GM18907 (cell line): ENCODE measurements around the gene ZNF827.

Source experiments
- ATAC-seq: cut with Tn5 transposase; IDR thresholded peaks from one replicate; pipeline ENCODE4 v1.9.1; 2021; ENCODE audit warnings: mild to moderate bottlenecking, moderate library complexity; ENCODE audit not compliant: unreplicated experiment

Gene ZNF827

GRCh38 chr4:145808848-145809512 lies 129.6 kb downstream of the ZNF827 start:
- ATAC-seq: no peak

DNA sequence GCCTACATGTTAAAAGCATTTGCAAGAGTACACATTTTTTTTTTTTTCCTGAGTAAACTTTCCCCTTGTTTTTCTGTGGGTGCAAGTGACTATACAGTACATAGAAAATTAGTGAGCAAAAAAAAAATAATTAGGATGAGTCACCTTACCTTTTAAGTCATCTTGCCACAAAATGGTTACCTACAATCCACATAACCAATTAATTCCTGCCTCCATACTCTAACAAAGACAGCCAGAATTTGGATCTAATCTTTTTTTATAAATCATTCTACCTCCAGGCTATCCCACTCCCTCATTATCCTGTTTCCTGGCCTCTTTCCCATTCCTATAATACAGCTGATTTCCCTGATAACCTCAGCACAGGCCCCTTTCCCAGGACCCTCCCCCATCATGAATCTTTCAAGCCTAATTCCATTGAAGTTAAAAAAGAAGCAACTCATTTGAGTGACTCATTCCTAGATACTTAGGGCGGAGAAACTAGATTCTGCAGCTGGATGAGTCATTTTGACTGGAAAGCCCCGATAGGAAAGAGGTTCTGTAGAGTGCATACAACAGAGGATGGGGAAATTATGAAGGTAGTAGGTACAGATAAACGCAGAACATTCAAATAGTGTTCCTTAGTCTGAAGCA lies 130.5 kb downstream of the ZNF827 start:
- ATAC-seq: peak; percentile 82

- no peak for ATAC-seq
Observed at GRCh38 chr4:145805490-145805889, 133.1 kb downstream of the ZNF827 start.

DNA sequence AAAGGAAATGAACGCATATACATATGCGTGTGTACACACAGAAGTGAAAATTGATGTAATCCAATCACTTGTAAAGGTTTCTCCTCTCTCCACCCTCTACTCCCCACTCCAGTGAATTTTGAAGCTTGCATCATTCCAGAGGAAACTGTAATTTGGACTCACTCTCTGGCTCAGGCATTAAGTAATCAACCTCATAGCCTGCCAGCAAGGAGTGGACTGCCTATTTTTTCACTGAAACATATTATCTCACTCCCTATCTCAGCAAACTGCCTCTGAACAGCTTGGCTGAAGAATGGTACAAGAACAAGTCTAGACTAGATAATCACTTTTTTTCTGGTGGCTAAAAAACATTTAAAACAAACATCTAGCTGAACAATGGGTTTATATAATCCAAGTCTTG lies 134.5 kb downstream of the ZNF827 start:
- ATAC-seq: no peak

DNA sequence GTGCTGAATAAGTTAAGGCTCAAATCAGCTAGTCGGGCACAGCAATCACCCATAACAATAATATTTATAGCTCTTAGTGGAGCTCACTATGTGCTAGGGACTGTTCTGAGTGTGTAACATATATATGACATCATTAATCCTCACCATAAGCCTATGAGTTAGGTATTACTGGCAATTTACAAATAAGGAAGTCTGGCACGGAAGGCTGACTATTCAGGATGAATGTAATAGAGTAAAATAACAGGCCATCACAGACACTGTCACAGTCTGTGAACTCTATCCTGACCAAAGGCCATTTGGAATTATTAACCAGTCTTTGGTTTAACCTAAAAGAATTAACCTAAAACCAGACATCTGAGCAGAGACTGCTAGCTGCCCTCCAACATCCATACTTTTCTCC lies 139.4 kb downstream of the ZNF827 start:
- no peak for ATAC-seq

DNA sequence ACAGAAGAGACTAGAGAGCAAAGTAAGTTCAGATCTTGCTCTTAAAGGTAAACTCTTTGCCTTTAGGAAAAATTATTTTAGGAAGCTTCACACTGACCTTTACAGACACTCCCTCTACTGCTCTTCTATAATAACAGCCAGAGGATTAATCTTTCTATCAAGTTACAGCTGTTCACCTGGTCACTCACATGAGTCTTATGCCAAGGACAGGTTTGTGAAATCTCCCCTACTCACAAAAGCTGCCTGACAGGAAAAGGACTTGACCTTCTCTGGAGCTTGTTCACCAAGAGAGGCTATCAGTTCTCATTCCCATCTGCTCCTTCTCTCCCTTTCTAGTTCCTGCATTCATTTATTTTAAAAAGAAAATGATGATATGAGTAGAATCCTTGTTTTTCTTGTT lies 141.3 kb downstream of the ZNF827 start:
- ATAC-seq: no peak

DNA sequence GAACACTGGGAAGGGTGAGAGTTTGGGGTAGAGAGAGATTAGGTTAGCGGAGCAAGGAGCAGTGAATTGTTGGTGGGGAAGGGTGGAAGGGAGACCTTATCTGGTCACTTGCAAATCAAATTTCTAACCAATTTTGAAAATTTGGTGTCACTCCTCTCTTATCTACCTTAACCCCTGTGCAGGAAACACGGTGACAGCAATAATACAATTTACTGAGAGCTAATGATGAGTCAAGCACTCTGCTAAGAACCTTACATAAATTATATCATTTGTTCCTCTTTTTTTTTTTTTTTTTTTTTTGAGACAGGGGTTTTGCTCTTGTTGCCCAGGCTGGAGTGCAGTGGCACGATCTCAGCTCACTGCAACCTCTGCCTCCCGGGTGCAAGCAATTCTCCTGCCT lies 142.3 kb downstream of the ZNF827 start:
- no peak for ATAC-seq

- no peak for ATAC-seq
Observed at GRCh38 chr4:145795521-145795920, 143.1 kb downstream of the ZNF827 start.

DNA sequence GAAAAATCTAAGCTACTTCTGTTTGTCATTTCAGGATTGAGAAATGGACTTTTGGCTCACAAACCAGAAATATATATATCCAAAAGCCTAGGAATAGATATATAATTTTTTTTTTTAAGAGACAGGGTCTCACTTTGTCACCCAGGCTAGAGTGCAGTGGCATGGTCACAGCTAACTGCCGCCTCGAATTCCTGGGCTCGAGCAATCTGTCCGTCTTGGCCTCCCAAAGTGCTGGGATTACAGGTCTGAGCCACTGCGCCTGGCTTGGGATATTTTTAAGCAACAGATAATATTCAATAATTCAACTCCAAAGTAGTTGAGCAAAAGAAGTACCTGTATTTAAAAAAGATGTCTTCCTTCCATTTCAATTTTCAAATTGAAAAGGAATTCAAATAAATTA lies 146.2 kb downstream of the ZNF827 start:
- no peak for ATAC-seq

DNA sequence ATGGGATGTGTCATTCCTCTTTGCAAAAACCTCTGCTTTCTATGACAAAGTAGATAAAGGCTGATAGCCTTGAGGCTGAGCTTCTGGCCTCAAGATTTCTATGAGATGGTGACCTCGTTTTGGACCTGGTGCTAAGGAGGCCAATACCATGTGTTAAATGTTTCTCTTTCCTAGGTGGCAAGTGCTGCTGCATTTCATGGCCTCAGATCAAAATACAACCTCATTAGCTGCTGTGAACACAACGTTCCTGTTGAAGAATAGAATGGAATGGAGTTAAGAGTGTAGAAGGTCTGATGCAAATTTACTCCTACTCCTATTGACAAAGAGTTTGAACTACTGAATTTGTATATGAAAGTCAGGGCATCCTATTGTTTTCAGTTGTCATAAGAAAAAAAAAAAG lies 146.6 kb downstream of the ZNF827 start:
- no peak for ATAC-seq

GRCh38 chr4:145788755-145789154 lies 149.9 kb downstream of the ZNF827 start:
- no peak for ATAC-seq

DNA sequence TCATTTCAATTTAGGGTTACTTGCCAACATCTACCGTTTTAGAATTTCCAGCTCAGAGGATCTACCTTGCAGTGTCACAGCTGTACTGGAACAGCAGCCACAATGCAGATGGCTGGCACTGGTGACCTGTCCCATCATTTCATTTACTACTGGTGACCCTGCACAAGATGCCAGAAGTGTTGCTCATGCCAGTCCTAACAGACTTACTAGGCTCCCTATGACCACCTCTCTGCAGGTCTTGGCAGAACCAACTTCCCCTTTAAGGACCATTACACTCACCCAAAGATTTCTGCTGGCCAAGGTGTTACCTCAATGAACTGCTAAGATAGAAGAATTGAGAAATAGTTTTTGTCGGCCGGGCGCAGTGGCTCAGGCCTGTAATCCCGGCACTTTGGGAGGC lies 151.8 kb downstream of the ZNF827 start:
- no peak for ATAC-seq

GRCh38 chr4:145786261-145786660 lies 152.4 kb downstream of the ZNF827 start:
- no peak for ATAC-seq

- ATAC-seq: no peak
Observed at GRCh38 chr4:145785391-145786008, 153.1 kb downstream of the ZNF827 start.

- ATAC-seq: no peak
Observed at GRCh38 chr4:145784036-145784435, 154.6 kb downstream of the ZNF827 start.

GRCh38 chr4:145782756-145783155 lies 155.9 kb downstream of the ZNF827 start:
- ATAC-seq: no peak

DNA sequence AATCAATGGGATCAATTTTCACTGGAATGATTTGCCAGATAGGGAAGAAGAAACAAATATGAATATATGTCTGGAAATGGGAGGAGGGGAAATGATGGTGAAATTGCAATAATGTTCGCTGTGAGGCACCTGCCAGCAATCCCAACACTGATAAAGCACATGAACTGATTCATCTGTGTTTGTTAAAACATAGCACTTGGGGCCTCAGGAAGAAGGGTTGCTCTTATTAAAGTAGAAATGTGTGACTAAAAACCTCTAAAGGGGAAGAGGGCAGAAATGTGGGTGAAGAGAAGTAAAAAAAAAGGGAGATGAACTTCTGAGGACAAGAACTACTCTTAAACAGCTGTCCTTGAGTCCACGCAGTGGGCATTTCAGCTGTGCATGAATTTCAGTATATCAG lies 157.3 kb downstream of the ZNF827 start:
- ATAC-seq: no peak

GRCh38 chr4:145779319-145779801 lies 159.3 kb downstream of the ZNF827 start:
- ATAC-seq: no peak

- no peak for ATAC-seq
Observed at GRCh38 chr4:145776208-145776607, 162.4 kb downstream of the ZNF827 start.

DNA sequence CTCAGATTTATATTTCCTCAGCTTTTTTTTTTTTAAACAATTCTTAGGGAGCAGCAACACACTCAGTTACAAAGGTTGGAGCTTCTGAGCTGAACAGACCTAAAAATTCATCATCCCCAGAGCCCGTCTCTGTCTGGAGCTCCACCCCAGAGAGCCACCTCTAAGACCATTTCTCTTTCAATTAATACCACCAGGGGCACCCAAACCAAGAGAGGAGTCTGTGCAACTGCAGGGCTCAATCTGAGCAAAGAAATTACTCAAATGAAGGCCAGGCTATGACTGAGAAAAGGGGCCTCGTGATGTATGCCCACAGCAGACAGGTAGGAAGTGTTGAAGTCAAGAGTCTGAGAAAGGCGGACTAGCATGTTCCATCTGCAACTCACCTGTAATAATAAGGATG lies 163.2 kb downstream of the ZNF827 start:
- ATAC-seq: no peak

DNA sequence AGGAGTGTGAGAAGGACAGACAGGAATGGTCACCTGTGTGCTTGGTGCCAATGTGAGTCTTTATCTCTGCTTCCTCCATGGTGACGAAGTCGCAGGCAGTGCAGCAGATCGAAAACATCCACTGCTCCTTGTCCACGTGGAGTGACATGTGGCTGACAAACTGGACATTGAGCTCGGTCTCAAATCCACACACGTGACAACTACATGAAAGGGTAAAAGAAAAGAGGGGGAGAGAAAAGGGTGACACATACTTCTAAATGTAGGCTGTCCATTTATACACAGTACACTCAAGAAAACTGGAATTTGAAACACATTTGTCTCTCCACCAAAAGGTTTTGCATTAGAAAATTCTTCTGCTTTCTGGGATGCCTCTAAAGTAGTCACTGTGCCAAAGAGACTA lies 164.2 kb downstream of the ZNF827 start:
- ATAC-seq: no peak

GRCh38 chr4:145773581-145774234 lies 164.9 kb downstream of the ZNF827 start:
- peak; percentile 94 for ATAC-seq
